Stomach (tissue), 9 donors: ENCODE results near the gene PDLIM5. TPM values are rescaled to one million over a fixed set of nuclear protein-coding genes. Genes with fewer than 3 reads are reported as not detected.

Source experiments
- DNase-seq, 2 donors: peaks; one replicate each; pipeline versions ENCODE4 v3.0.0 to v3.0.0-alpha.2; 2013 to 2019
- H3K27ac ChIP-seq, 5 donors: fragments of 200-600 bp in 4 of 5; sonication (generic) in 4 of 5; one replicate each; pipeline ENCODE4 v1.5.1; 2013 to 2019; ENCODE audit warnings: mild to moderate bottlenecking in 1 of 5, moderate library complexity in 1 of 5
- H3K27me3 ChIP-seq, 3 donors: fragments of 200-600 bp; sonication (generic); one replicate each; pipeline ENCODE4 v1.5.1; 2017 to 2019; ENCODE audit warnings: mixed run types in 1 of 3
- H3K36me3 ChIP-seq, 4 donors: fragments of 200-600 bp; sonication (generic); 1 replicate in 3 of 4; 2 replicates in 1 of 4; pipeline ENCODE4 v1.5.1; 2016 to 2019
- H3K4me1 ChIP-seq, 4 donors: fragments of 200-600 bp; sonication (generic); one replicate each; pipeline ENCODE4 v1.5.1; 2016 to 2019
- H3K4me3 ChIP-seq, 4 donors: fragments of 200-600 bp; sonication (generic) in 3 of 4; one replicate each; pipeline ENCODE4 v1.5.1; 2016 to 2019; ENCODE audit warnings: mild to moderate bottlenecking in 1 of 4
- H3K9me3 ChIP-seq, 4 donors: fragments of 200-600 bp; sonication (generic); one replicate each; pipeline ENCODE4 v1.5.1; 2016 to 2019
- CTCF ChIP-seq, 7 experiments: fragments of 450-650 bp in 4 of 7; fragments of 200-600 bp in 3 of 7; sonication (generic) in 3 of 7; IDR thresholded peaks; one replicate each; pipeline ENCODE4 v1.5.1; 2016 to 2019; ENCODE audit warnings: antibody characterized with exemption in 7 of 7, control low read depth in 2 of 7, mild to moderate bottlenecking in 1 of 7
- EP300 ChIP-seq: sonication (generic); formaldehyde crosslinking; IDR thresholded peaks from one replicate; pipeline ENCODE4 v1.6.1; 2017; ENCODE audit warnings: antibody characterized with exemption
- POLR2A ChIP-seq, 4 donors: fragments of 450-650 bp; IDR thresholded peaks; one replicate each; pipeline ENCODE4 v1.6.1; 2016; ENCODE audit warnings: antibody characterized with exemption in 4 of 4, control low read depth in 2 of 4, mild to moderate bottlenecking in 1 of 4, moderate library complexity in 1 of 4
- POLR2AphosphoS5 ChIP-seq, 3 donors: sonication (generic); formaldehyde crosslinking; IDR thresholded peaks; one replicate each; pipeline ENCODE4 v1.6.1; 2016; ENCODE audit warnings: antibody characterized with exemption in 3 of 3
- WGBS, 5 donors: extraction: QIAGEN DNeasy Blood & Tissue Kit in 3 of 5; methylation state at CpG; one replicate each; pipeline versions ENCODE4 v1.1.5 to v1.1.7; 2013 to 2018; 5-methylcytosine and 5-hydroxymethylcytosine counted together
- intact Hi-C: fragments of 100-400 bp; cut with DNase I; formaldehyde crosslinking; loops from one replicate; pipeline ENCODE4 v1.15.1; 2023; ENCODE audit warnings: low total_unique reads
- polyA plus RNA-seq, 3 donors: library from polyadenylated mRNA; stranded (reverse); fragments of 200-250 nt; gene quantifications; one replicate each; pipeline ENCODE4 v1.2.3, GENCODE V29; 2013
- total RNA-seq, 5 donors: library from RNA; depleted of rRNA; stranded (reverse); fragments of >200 nt; gene quantifications; one replicate each; pipeline versions ENCODE4 v1.1.0 to v1.2.3, GENCODE V29; 2014 to 2016
- donor health status: healthy with polysubstance abuse.
- donor health status: Bipolar disorder and iron deficiency.
- donor health status: healthy.

The PDLIM5 gene
- total and polyA plus RNA-seq, 8 donors: 23.7 to 311 (median 40.3) TPM

GRCh38 chr4:94613248-94613647, 161.5 kb downstream of the PDLIM5 start:
- no peak for TF ChIP-seq POLR2AphosphoS5 (IDR thresholded peaks at IDR 0.05)
- TF ChIP-seq EP300: no peak
- no peak for TF ChIP-seq CTCF (IDR thresholded peaks at IDR 0.05)
- no peak for TF ChIP-seq POLR2A (IDR thresholded peaks at IDR 0.05)
- Histone ChIP-seq H3K27me3 (no peaks in the 10 kb centered on the region), H3K4me3 (no peak overlapping the region), H3K4me1 (peaks cover 0 to 37% (median 10%) of the 10 kb centered on the region in 4 donors), H3K27ac (no peak overlapping the region), H3K36me3 (peaks cover 5 to 7% (median 6%) of the 10 kb centered on the region in 4 donors), H3K9me3 (no peaks in the 10 kb centered on the region)
- DNase-seq: no peak
- intact Hi-C loops: no loop called here
- 26 to 35% (median 30%) methylated on average over 1 of the region's 1 CpG for WGBS, 5 donors

- intact Hi-C loops: no loop called here
- DNase-seq: no peak
- Histone ChIP-seq H3K36me3 (peaks cover 6 to 28% (median 27%) of the 10 kb centered on the region in 4 donors), H3K27ac (no peak overlapping the region), H3K27me3 (no peaks in the 10 kb centered on the region), H3K4me3 (no peak overlapping the region), H3K9me3 (no peaks in the 10 kb centered on the region), H3K4me1 (peaks cover 0 to 36% (median 10%) of the 10 kb centered on the region in 4 donors)
- TF ChIP-seq POLR2A (IDR thresholded peaks at IDR 0.05) (no peak), CTCF (IDR thresholded peaks at IDR 0.05) (no peak), EP300 (no peak), POLR2AphosphoS5 (IDR thresholded peaks at IDR 0.05) (no peak)
- 61 to 72% (median 69%) methylated on average over 4 of the region's 4 CpGs for WGBS, 5 donors
Observed at GRCh38 chr4:94615451-94615850, 163.7 kb downstream of the PDLIM5 start.

- H3K36me3 ChIP-seq: peaks cover 9 to 64% (median 38%) of the 10 kb centered on the region in 4 donors
- intact Hi-C loops: loop anchor here (10.0 kb wide), 1 partner anchor 503 kb away; no protein-coding TSS in a partner anchor
- WGBS, 5 donors: 22 to 28% (median 23%) methylated on average over 6 of the region's 6 CpGs
- H3K27me3 ChIP-seq: no peaks in the 10 kb centered on the region
- no peak for TF ChIP-seq POLR2AphosphoS5 (IDR thresholded peaks at IDR 0.05)
- TF ChIP-seq CTCF (IDR thresholded peaks at IDR 0.05): peak in 5 of 7 experiments; percentile 47 to 85 (median 59)
- TF ChIP-seq EP300: no peak
- no peak for TF ChIP-seq POLR2A (IDR thresholded peaks at IDR 0.05)
- H3K4me1 ChIP-seq: peaks cover 0 to 4% (median 0%) of the 10 kb centered on the region in 4 donors
- H3K4me3 ChIP-seq: no peak overlapping the region
- H3K9me3 ChIP-seq: no peaks in the 10 kb centered on the region
- no peak overlapping the region for H3K27ac ChIP-seq
- DNase-seq: peak in 1 of 2 donors; percentile 74
Observed at GRCh38 chr4:94621491-94622080, 169.8 kb downstream of the PDLIM5 start.

GRCh38 chr4:94623126-94623911, 171.6 kb downstream of the PDLIM5 start:
- peaks cover 0 to 4% (median 0%) of the 10 kb centered on the region in 4 donors for H3K4me1 ChIP-seq
- no peaks in the 10 kb centered on the region for H3K9me3 ChIP-seq
- H3K27ac ChIP-seq: no peak overlapping the region
- TF ChIP-seq POLR2A (IDR thresholded peaks at IDR 0.05) (no peak), POLR2AphosphoS5 (IDR thresholded peaks at IDR 0.05) (no peak), EP300 (no peak), CTCF (IDR thresholded peaks at IDR 0.05) (no peak)
- no peaks in the 10 kb centered on the region for H3K27me3 ChIP-seq
- 69 to 79% (median 74%) methylated on average over 3 of the region's 3 CpGs for WGBS, 5 donors
- H3K36me3 ChIP-seq: peaks cover 4 to 56% (median 31%) of the 10 kb centered on the region in 4 donors
- intact Hi-C loops: loop anchor here (10.0 kb wide), 1 partner anchor 501 kb away; no protein-coding TSS in a partner anchor
- DNase-seq: no peak
- no peak overlapping the region for H3K4me3 ChIP-seq
